HEK293 (cell line): ENCODE measurements around the gene ACSM3.
"Not testable (repeated sequence)": the region's sequence is repeated elsewhere in the genome, so short reads cannot be mapped to it uniquely, and the experiment has no call there.

Source experiments
- CTCF ChIA-PET: fragments of 350-600 bp; formaldehyde crosslinking; extraction: SDS; loops from one replicate; lab custom pipeline; 2021; ENCODE audit warnings: antibody characterized with exemption; lab: Yijun Ruan, JAX
- POLR2A ChIA-PET: fragments of 300-600 bp; formaldehyde crosslinking; extraction: SDS; loops from one replicate; lab custom pipeline; 2020; ENCODE audit warnings: antibody characterized with exemption, inconsistent platforms; lab: Yijun Ruan, JAX
- H3K27ac ChIP-seq: fragments of 200-500 bp; sonication (Bioruptor generic); 2 replicates; pipeline ENCODE4 v1.5.1; 2014; ENCODE audit warnings: low read depth, low read length, control low read depth, inconsistent platforms; ENCODE audit errors: extremely low read depth
- H3K36me3 ChIP-seq, 2 experiments: fragments of 200-500 bp in 1 of 2; sonication (Bioruptor generic) in 1 of 2; 1 replicate in 1 of 2; 2 replicates in 1 of 2; pipeline ENCODE4 v1.5.1; 2014 to 2017; ENCODE audit warnings: inconsistent platforms in 2 of 2, low read length in 2 of 2; ENCODE audit not compliant: control insufficient read depth in 2 of 2, insufficient read depth in 1 of 2
- H3K4me1 ChIP-seq: fragments of 200-500 bp; sonication (Bioruptor generic); 2 replicates; pipeline ENCODE4 v1.5.1; 2014; ENCODE audit warnings: mild to moderate bottlenecking, low read length, inconsistent platforms; ENCODE audit not compliant: control insufficient read depth, insufficient read depth
- H3K4me3 ChIP-seq: 2 replicates; pipeline ENCODE4 v1.5.1; 2011; ENCODE audit warnings: low read depth, mild to moderate bottlenecking, control low read depth, low read length, moderate library complexity
- H3K9me3 ChIP-seq: fragments of 200-500 bp; sonication (Bioruptor generic); 2 replicates; pipeline ENCODE4 v1.5.1; 2014; ENCODE audit warnings: low read depth, low read length, inconsistent platforms; ENCODE audit not compliant: control insufficient read depth, insufficient read depth
- ATF2 ChIP-seq: fragments of 450-650 bp; formaldehyde crosslinking; IDR thresholded peaks from 2 replicates; pipeline ENCODE4 v1.5.1; 2016; ENCODE audit warnings: missing biosample characterization, missing genetic modification characterization, low read depth
- GLIS2 ChIP-seq: fragments of 450-650 bp; formaldehyde crosslinking; IDR thresholded peaks from 2 replicates; pipeline ENCODE4 v1.5.1; 2016; ENCODE audit warnings: missing biosample characterization, missing genetic modification characterization
- HOXA7 ChIP-seq: sonication (generic); formaldehyde crosslinking; IDR thresholded peaks from 2 replicates; pipeline ENCODE4 v1.8.1; 2022; ENCODE audit warnings: missing genetic modification reagents, borderline replicate concordance
- PRDM6 ChIP-seq: fragments of 450-650 bp; formaldehyde crosslinking; IDR thresholded peaks from 2 replicates; pipeline ENCODE4 v1.5.1; 2017; ENCODE audit warnings: missing biosample characterization, missing genetic modification characterization
- TRIM28 ChIP-seq: IDR thresholded peaks from 2 replicates; pipeline ENCODE4 v1.6.1; 2011; ENCODE audit warnings: low read length, control low read depth, borderline replicate concordance
- YY1 ChIP-seq: fragments of 450-650 bp; formaldehyde crosslinking; IDR thresholded peaks from 2 replicates; pipeline ENCODE4 v1.5.1; 2018; ENCODE audit warnings: missing biosample characterization, missing genetic modification characterization
- YY2 ChIP-seq: fragments of 450-650 bp; formaldehyde crosslinking; IDR thresholded peaks from 2 replicates; pipeline ENCODE4 v1.5.1; 2016; ENCODE audit warnings: missing biosample characterization, missing genetic modification characterization
- ZBTB1 ChIP-seq: fragments of 450-650 bp; formaldehyde crosslinking; IDR thresholded peaks from 2 replicates; pipeline ENCODE4 v1.5.1; 2016; ENCODE audit warnings: missing biosample characterization, missing genetic modification characterization
- ZBTB10 ChIP-seq: fragments of 450-650 bp; formaldehyde crosslinking; IDR thresholded peaks from 2 replicates; pipeline ENCODE4 v1.5.1; 2016; ENCODE audit warnings: missing biosample characterization, missing genetic modification characterization
- ZEB2 ChIP-seq: fragments of 450-650 bp; formaldehyde crosslinking; IDR thresholded peaks from 2 replicates; pipeline ENCODE4 v1.5.1; 2016; ENCODE audit warnings: missing biosample characterization, missing genetic modification characterization
- ZFHX2 ChIP-seq: fragments of 450-650 bp; formaldehyde crosslinking; conservative IDR thresholded peaks from 2 replicates; pipeline ENCODE4 v1.5.1; 2016; ENCODE audit warnings: missing biosample characterization, missing genetic modification characterization
- ZFP69B ChIP-seq: fragments of 450-650 bp; formaldehyde crosslinking; IDR thresholded peaks from 2 replicates; pipeline ENCODE4 v1.5.1; 2016; ENCODE audit warnings: missing biosample characterization, missing genetic modification characterization
- ZNF223 ChIP-seq: fragments of 450-650 bp; formaldehyde crosslinking; IDR thresholded peaks from 2 replicates; pipeline ENCODE4 v1.5.1; 2016; ENCODE audit warnings: missing biosample characterization, missing genetic modification characterization
- ZNF24 ChIP-seq: fragments of 450-650 bp; formaldehyde crosslinking; IDR thresholded peaks from 2 replicates; pipeline ENCODE4 v1.5.1; 2016; ENCODE audit warnings: missing biosample characterization, missing genetic modification characterization
- ZNF274 ChIP-seq, 2 experiments: fragments of 200-500 bp in 1 of 2; fragments of 450-650 bp in 1 of 2; sonication (Bioruptor generic) in 1 of 2; formaldehyde crosslinking in 1 of 2; IDR thresholded peaks; 2 replicates each; pipeline versions ENCODE4 v1.5.1 to v1.6.1; 2014 to 2016; ENCODE audit warnings: borderline replicate concordance in 1 of 2, inconsistent platforms in 1 of 2, low read length in 1 of 2, missing biosample characterization in 1 of 2, missing genetic modification characterization in 1 of 2
- ZNF513 ChIP-seq: fragments of 450-650 bp; IDR thresholded peaks from 2 replicates; pipeline ENCODE4 v1.5.1; 2018; ENCODE audit warnings: missing biosample characterization, missing genetic modification characterization
- ZNF548 ChIP-seq: fragments of 450-650 bp; formaldehyde crosslinking; IDR thresholded peaks from 2 replicates; pipeline ENCODE4 v1.5.1; 2016; ENCODE audit warnings: missing biosample characterization, missing genetic modification characterization
- ZNF549 ChIP-seq: fragments of 450-650 bp; IDR thresholded peaks from 2 replicates; pipeline ENCODE4 v1.5.1; 2018; ENCODE audit warnings: missing biosample characterization, missing genetic modification characterization, mild to moderate bottlenecking, inconsistent platforms, moderate library complexity
- ZNF629 ChIP-seq: fragments of 450-650 bp; formaldehyde crosslinking; IDR thresholded peaks from 2 replicates; pipeline ENCODE4 v1.5.1; 2017; ENCODE audit warnings: missing biosample characterization, missing genetic modification characterization
- ZNF747 ChIP-seq: fragments of 450-650 bp; formaldehyde crosslinking; IDR thresholded peaks from 2 replicates; pipeline ENCODE4 v1.5.1; 2016; ENCODE audit warnings: missing biosample characterization, missing genetic modification characterization
- ZNF776 ChIP-seq: fragments of 450-650 bp; formaldehyde crosslinking; IDR thresholded peaks from 2 replicates; pipeline ENCODE4 v1.5.0; 2017; ENCODE audit warnings: missing biosample characterization, missing genetic modification characterization, borderline replicate concordance
- ZSCAN23 ChIP-seq: fragments of 450-650 bp; formaldehyde crosslinking; IDR thresholded peaks from 2 replicates; pipeline ENCODE4 v1.5.1; 2016; ENCODE audit warnings: missing biosample characterization, missing genetic modification characterization

The ACSM3 gene

GRCh38 chr16:20762404-20763123 is 1.2 kb upstream of the ACSM3 start:
- H3K9me3 ChIP-seq: no peaks in the 10 kb centered on the region
- H3K4me3 ChIP-seq: no peak overlapping the region
- TF ChIP-seq ZNF776 (tag by site-specific recombination) (no peak), PRDM6 (tag by site-specific recombination) (no peak), ZFP69B (tag by site-specific recombination) (no peak), ZBTB1 (no peak), ZEB2 (no peak), ZNF549 (tag by site-specific recombination) (no peak), ZFHX2 (tag by site-specific recombination) (no peak), ZNF223 (tag by site-specific recombination) (no peak), ZNF548 (tag by site-specific recombination) (no peak), ZNF24 (tag by site-specific recombination) (no peak)
- TF ChIP-seq, all 188 proteins: peak for 0
- POLR2A ChIA-PET: no interaction called here
- Histone ChIP-seq H3K27ac (no peak overlapping the region), H3K36me3 (no peaks in the 10 kb centered on the region), H3K4me1 (no peaks in the 10 kb centered on the region)
- CTCF ChIA-PET: no interaction called here

- POLR2A ChIA-PET, H3K4me3 ChIP-seq, H3K4me1 ChIP-seq, H3K36me3 ChIP-seq, H3K27ac ChIP-seq, H3K9me3 ChIP-seq: not testable (repeated sequence)
- CTCF ChIA-PET: interaction anchor here (0.7 to 2.4 kb wide), 4 partner anchors 8 to 381 kb away, joined by 3 to 8 read pairs (median 5); no protein-coding TSS in a partner anchor
Observed at GRCh38 chr16:20764448-20764847, 634 bp downstream of the ACSM3 start.

- H3K36me3 ChIP-seq: no peaks in the 10 kb centered on the region
- no peaks in the 10 kb centered on the region for H3K4me1 ChIP-seq
- no peak overlapping the region for H3K4me3 ChIP-seq
- no peak overlapping the region for H3K27ac ChIP-seq
- ChIA-PET CTCF (interaction anchor here (1.6 to 2.4 kb wide), 2 partner anchors 7 to 10 kb away, joined by 4 to 8 read pairs; no protein-coding TSS in a partner anchor), POLR2A (no interaction called here)
- H3K9me3 ChIP-seq: no peaks in the 10 kb centered on the region
- no peak for TF ChIP-seq ZBTB10 (tag by site-specific recombination)
- TF ChIP-seq YY2 (tag by site-specific recombination): no peak
- no peak for TF ChIP-seq ZNF747 (tag by site-specific recombination)
- no peak for TF ChIP-seq ZNF274 (IDR thresholded peaks at IDR 0.05; ENCODE audit: low read length)
- TF ChIP-seq ZNF274 (tag by site-specific recombination; IDR thresholded peaks at IDR 0.05; ENCODE audit: borderline replicate concordance): no peak
- TF ChIP-seq GLIS2 (tag by site-specific recombination): no peak
- TF ChIP-seq YY1 (tag by site-specific recombination): no peak
- no peak for TF ChIP-seq ZNF629 (tag by site-specific recombination)
- TF ChIP-seq ZSCAN23: no peak
- TF ChIP-seq HOXA7 (CRISPR knock-in tag): no peak
- TF ChIP-seq ATF2 (tag by site-specific recombination): no peak
- TF ChIP-seq TRIM28: no peak
- no peak for TF ChIP-seq ZNF513
Observed at GRCh38 chr16:20765732-20766131, 1.9 kb downstream of the ACSM3 start.
